ENCODE data around the gene DDI2. TPM values are rescaled to one million over a fixed set of nuclear protein-coding genes. Genes with fewer than 3 reads are reported as not detected.
"Not testable (repeated sequence)": the region's sequence is repeated elsewhere in the genome, so short reads cannot be mapped to it uniquely, and the experiment has no call there.

Gene DDI2
- total RNA-seq, 2 experiments from 2014 or later: 31.6 to 33.3 TPM

- Mint-ChIP-seq H3K27ac (peak within 1 kb of the TSS; percentile 82), H3K4me3 (peak within 1 kb of the TSS; percentile 80), H3K4me1 (peaks cover 11% of the 10 kb centered on the region), H3K27me3 (no peaks in the 10 kb centered on the region), H3K36me3 (peaks cover 23% of the 10 kb centered on the region), H3K9me3 (no peaks in the 10 kb centered on the region)
- peak; percentile 83 for ATAC-seq (ENCODE audit: low read depth)
- DNase-seq: peak; percentile 78
- POLR2A ChIA-PET: interaction anchor here (0.6 to 0.9 kb wide), 4 partner anchors 10 to 59 kb away, joined by 3 read pairs; no protein-coding TSS in a partner anchor
These were observed 32.5 kb upstream of the DDI2 start, which contains the start of gene AGMAT for GRCh38 chr1:15584489-15585363. Gene AGMAT, minus strand, starts transcription at chr1:15585051. Its CDS starts 84 bp downstream, at chr1:15584967.

- POLR2A ChIA-PET: interaction anchor here (0.7 to 1.2 kb wide), 2 partner anchors 11 to 54 kb away, joined by 3 to 6 read pairs; no protein-coding TSS in a partner anchor
- peaks cover 4% of the 10 kb centered on the region for H3K27me3 Mint-ChIP-seq
- no peaks in the 10 kb centered on the region for H3K9me3 Mint-ChIP-seq
- no peaks in the 10 kb centered on the region for H3K4me1 Mint-ChIP-seq
- H3K36me3 Mint-ChIP-seq: peaks cover 14% of the 10 kb centered on the region
- no peak overlapping the region for H3K27ac Mint-ChIP-seq
- no peak for ATAC-seq (ENCODE audit: low read depth)
- no peak overlapping the region for H3K4me3 Mint-ChIP-seq
- no peak for DNase-seq
These were observed 25.0 kb upstream of the DDI2 start for GRCh38 chr1:15592285-15592684.

GRCh38 chr1:15595809-15596617 is 21.2 kb upstream of the DDI2 start:
- POLR2A ChIA-PET: interaction anchor here (0.6 to 1.0 kb wide), 2 partner anchors 68 to 135 kb away, joined by 3 read pairs; no protein-coding TSS in a partner anchor
- ATAC-seq (ENCODE audit: low read depth) (no peak), DNase-seq (no peak)
- no peaks in the 10 kb centered on the region for H3K4me1 Mint-ChIP-seq
- H3K36me3 Mint-ChIP-seq: no peaks in the 10 kb centered on the region
- H3K9me3 Mint-ChIP-seq: no peaks in the 10 kb centered on the region
- H3K27me3 Mint-ChIP-seq: peaks cover 4% of the 10 kb centered on the region
- no peak overlapping the region for H3K27ac Mint-ChIP-seq
- no peak overlapping the region for H3K4me3 Mint-ChIP-seq

GRCh38 chr1:15598436-15598835 is 18.8 kb upstream of the DDI2 start:
- no peak overlapping the region for H3K4me3 Mint-ChIP-seq
- ATAC-seq (ENCODE audit: low read depth) (no peak), DNase-seq (no peak)
- H3K27ac Mint-ChIP-seq: no peak overlapping the region
- no peaks in the 10 kb centered on the region for H3K36me3 Mint-ChIP-seq
- no peaks in the 10 kb centered on the region for H3K9me3 Mint-ChIP-seq
- POLR2A ChIA-PET: no interaction called here
- H3K27me3 Mint-ChIP-seq: peaks cover 4% of the 10 kb centered on the region
- H3K4me1 Mint-ChIP-seq: peaks cover 2% of the 10 kb centered on the region

DNA sequence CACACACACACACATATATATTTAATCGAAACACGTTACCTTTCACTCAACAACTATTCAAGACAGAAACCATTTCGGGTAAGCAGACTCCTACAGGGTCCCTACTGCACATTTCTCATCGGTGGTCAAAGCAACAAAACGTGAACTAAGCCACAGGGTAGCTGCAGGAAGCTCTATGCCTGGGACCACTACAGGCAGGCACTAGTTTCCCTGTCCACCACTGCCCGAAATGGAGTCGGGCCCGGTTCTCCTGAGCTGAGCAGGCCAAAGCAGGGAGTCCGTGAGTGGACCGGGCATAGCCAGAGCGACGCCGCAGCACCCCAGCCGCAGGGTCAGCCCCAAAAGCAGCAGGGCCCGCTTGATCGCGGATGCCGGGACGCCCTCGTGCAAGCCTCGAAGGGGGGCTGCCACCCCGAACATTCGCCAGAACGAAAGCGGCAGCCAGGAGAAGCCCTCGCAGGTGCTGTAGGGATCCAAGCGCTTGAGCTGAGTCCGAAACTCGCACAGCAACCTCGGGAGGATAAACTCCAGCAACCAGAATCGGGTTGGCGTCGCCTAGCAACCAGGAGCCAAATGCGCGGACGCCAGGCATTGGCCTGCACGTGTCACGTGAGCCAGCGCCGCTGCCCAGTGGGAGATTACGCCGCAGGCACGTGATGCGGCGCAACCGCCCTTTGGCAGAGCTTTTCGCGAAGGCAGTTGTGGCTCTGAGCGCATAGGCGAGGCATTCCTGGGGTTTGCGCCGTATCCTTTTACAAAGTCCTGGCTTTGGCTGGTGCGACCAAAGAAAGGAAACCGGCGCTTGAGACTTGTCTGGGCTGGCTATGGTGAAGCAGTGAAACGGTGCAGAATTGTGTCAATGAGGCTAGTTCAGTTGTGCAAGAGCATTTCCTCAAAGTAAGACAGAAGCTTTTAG is 13.9 kb upstream of the DDI2 start:
- ATAC-seq (ENCODE audit: low read depth): peak; percentile 96
- H3K4me1 Mint-ChIP-seq: peaks cover 9% of the 10 kb centered on the region
- H3K9me3 Mint-ChIP-seq: no peaks in the 10 kb centered on the region
- no peaks in the 10 kb centered on the region for H3K27me3 Mint-ChIP-seq
- DNase-seq: peak; percentile 93
- no peaks in the 10 kb centered on the region for H3K36me3 Mint-ChIP-seq
- H3K27ac Mint-ChIP-seq: peak overlapping the region; percentile 70
- POLR2A ChIA-PET: interaction anchor here (0.6 to 2.5 kb wide), 11 partner anchors 12 to 93 kb away, joined by 3 to 29 read pairs (median 3); partner anchors contain the start of gene DDI2
- peak overlapping the region; percentile 53 for H3K4me3 Mint-ChIP-seq

DNA sequence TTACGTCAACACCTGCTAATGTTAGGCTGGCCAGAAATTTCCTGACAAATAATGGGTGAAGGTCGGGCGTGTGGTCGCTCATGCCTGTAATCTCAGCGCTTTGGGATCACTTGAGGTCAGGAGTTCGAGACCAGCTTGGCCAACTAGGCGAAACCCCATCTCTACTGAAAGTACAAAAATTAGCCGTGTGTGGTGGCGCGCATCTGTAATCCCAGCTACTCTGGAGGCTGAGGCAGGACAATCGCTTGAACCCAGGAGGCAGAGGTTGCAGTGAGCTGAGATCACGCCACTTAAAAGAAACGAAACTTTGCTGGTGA is 13.3 kb upstream of the DDI2 start:
- not testable (repeated sequence) for H3K9me3 Mint-ChIP-seq; H3K27me3 Mint-ChIP-seq; ATAC-seq (ENCODE audit: low read depth); DNase-seq; H3K36me3 Mint-ChIP-seq; H3K4me1 Mint-ChIP-seq
- peak overlapping the region; percentile 70 for H3K27ac Mint-ChIP-seq
- peak overlapping the region; percentile 53 for H3K4me3 Mint-ChIP-seq
- POLR2A ChIA-PET: interaction anchor here (0.8 to 2.5 kb wide), 6 partner anchors 12 to 81 kb away, joined by 3 to 29 read pairs (median 4); partner anchors contain the start of gene DDI2

- not testable (repeated sequence) for H3K9me3 Mint-ChIP-seq; H3K36me3 Mint-ChIP-seq; DNase-seq; H3K27me3 Mint-ChIP-seq; H3K27ac Mint-ChIP-seq; H3K4me1 Mint-ChIP-seq; ATAC-seq (ENCODE audit: low read depth)
- POLR2A ChIA-PET: interaction anchor here (0.9 to 2.5 kb wide), 4 partner anchors 13 to 81 kb away, joined by 3 to 29 read pairs (median 4); partner anchors contain the start of gene DDI2
- H3K4me3 Mint-ChIP-seq: peak overlapping the region; percentile 53
These were observed 12.9 kb upstream of the DDI2 start for GRCh38 chr1:15604400-15604799.

- peaks cover 9% of the 10 kb centered on the region for H3K4me1 Mint-ChIP-seq
- no peaks in the 10 kb centered on the region for H3K27me3 Mint-ChIP-seq
- ATAC-seq (ENCODE audit: low read depth): no peak
- no peaks in the 10 kb centered on the region for H3K36me3 Mint-ChIP-seq
- no peak for DNase-seq
- POLR2A ChIA-PET: no interaction called here
- no peaks in the 10 kb centered on the region for H3K9me3 Mint-ChIP-seq
- H3K4me3 Mint-ChIP-seq: no peak overlapping the region
- H3K27ac Mint-ChIP-seq: no peak overlapping the region
These were observed 11.6 kb upstream of the DDI2 start for GRCh38 chr1:15605398-15606383.

- no peaks in the 10 kb centered on the region for H3K27me3 Mint-ChIP-seq
- ATAC-seq (ENCODE audit: low read depth) (no peak), DNase-seq (no peak)
- no peak overlapping the region for H3K27ac Mint-ChIP-seq
- no peaks in the 10 kb centered on the region for H3K4me1 Mint-ChIP-seq
- H3K36me3 Mint-ChIP-seq: no peaks in the 10 kb centered on the region
- POLR2A ChIA-PET: no interaction called here
- no peaks in the 10 kb centered on the region for H3K9me3 Mint-ChIP-seq
- no peak overlapping the region for H3K4me3 Mint-ChIP-seq
These were observed 7.6 kb upstream of the DDI2 start for GRCh38 chr1:15609631-15610030.

DNA sequence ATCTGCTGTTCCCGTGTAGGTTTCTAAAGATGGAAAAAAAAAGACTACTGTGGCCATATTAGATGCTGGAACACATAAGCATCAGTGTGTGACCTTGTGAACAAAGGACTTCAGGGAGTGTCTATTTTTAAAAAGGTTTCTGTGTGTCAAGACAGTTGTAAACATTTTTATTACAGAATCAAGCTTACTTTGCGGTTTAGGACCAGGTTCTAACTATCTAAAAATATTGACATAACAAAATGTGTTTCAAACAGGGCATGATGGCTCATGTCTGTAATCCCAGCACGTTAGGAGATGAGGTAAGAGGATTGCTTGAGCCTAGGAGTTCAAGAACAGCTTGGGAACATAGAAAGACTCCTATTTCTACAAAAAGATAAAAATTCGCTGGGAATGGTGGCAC is 7.1 kb upstream of the DDI2 start:
- Mint-ChIP-seq H3K27ac (no peak overlapping the region), H3K9me3 (no peaks in the 10 kb centered on the region), H3K4me1 (no peaks in the 10 kb centered on the region), H3K36me3 (no peaks in the 10 kb centered on the region), H3K4me3 (no peak overlapping the region), H3K27me3 (no peaks in the 10 kb centered on the region)
- ATAC-seq (ENCODE audit: low read depth) (no peak), DNase-seq (no peak)
- POLR2A ChIA-PET: no interaction called here

- Mint-ChIP-seq H3K27me3 (no peaks in the 10 kb centered on the region), H3K36me3 (peaks cover 4% of the 10 kb centered on the region), H3K9me3 (no peaks in the 10 kb centered on the region), H3K4me3 (peak overlapping the region; percentile 93), H3K4me1 (peaks cover 23% of the 10 kb centered on the region), H3K27ac (peak overlapping the region; percentile 90)
- POLR2A ChIA-PET: interaction anchor here (1.2 to 3.4 kb wide), 2 partner anchors 13 to 77 kb away, joined by 7 to 29 read pairs; no protein-coding TSS in a partner anchor
- DNase-seq (no peak), ATAC-seq (ENCODE audit: low read depth) (no peak)
These were observed 685 bp upstream of the DDI2 start for GRCh38 chr1:15616373-15617172.

All from activated naive CD8-positive, alpha-beta T cell treated with anti-CD3 and anti-CD28 coated beads, Interleukin-2, amount 10 ng/mL, durations not matched to agents 7 days and 5 days (primary cell).